Activated naive CD4-positive, alpha-beta T cell treated with anti-CD3 and anti-CD28 coated beads, Interleukin-2, amount 50 U/mL, for 24 hours (primary cell): ENCODE measurements around the gene KRTAP5-7.
"Not testable (repeated sequence)": the region's sequence is repeated elsewhere in the genome, so short reads cannot be mapped to it uniquely, and the experiment has no call there.

Experiments
- H3K27ac Mint-ChIP-seq: one replicate; pipeline ENCODE4 v1.8.0; 2021; ENCODE audit warnings: mild to moderate bottlenecking, mixed read lengths
- H3K27me3 Mint-ChIP-seq: one replicate; pipeline ENCODE4 v1.8.0; 2021; ENCODE audit warnings: mixed read lengths
- H3K36me3 Mint-ChIP-seq: one replicate; pipeline ENCODE4 v1.8.0; 2021; ENCODE audit warnings: mixed read lengths
- H3K4me1 Mint-ChIP-seq: one replicate; pipeline ENCODE4 v1.8.0; 2021; ENCODE audit warnings: mixed read lengths
- H3K4me3 Mint-ChIP-seq: one replicate; pipeline ENCODE4 v1.8.0; 2021; ENCODE audit warnings: mild to moderate bottlenecking, mixed read lengths
- H3K9me3 Mint-ChIP-seq: one replicate; pipeline ENCODE4 v1.8.0; 2021; ENCODE audit warnings: mixed read lengths

KRTAP5-7 gene

DNA sequence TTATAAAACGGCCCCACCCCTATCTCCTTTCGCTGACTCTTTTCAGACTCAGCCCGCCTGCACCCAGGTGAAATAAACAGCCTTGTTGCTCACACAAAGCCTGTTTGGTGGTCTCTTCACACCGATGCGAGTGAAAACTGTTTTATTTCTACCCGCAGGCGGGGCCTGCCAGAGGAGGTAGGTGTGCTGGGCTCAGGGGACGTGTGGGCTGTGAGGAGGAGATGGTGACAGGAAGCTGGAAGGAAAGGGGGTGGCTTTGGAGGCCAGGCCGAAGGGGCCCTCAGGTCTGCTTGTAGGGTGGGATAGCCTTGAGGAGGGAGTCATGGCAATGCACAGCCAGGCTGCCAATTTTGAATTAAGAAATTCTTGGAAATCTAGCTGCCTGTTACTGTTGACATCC is 21.3 kb upstream of the KRTAP5-7 start:
- peaks cover 23% of the 10 kb centered on the region for H3K9me3 Mint-ChIP-seq
- peaks cover 32% of the 10 kb centered on the region for H3K36me3 Mint-ChIP-seq
- H3K4me1 Mint-ChIP-seq: no peaks in the 10 kb centered on the region
- H3K4me3 Mint-ChIP-seq: no peak overlapping the region
- H3K27ac Mint-ChIP-seq: no peak overlapping the region
- H3K27me3 Mint-ChIP-seq: no peaks in the 10 kb centered on the region

- no peak overlapping the region for H3K27ac Mint-ChIP-seq
- H3K36me3 Mint-ChIP-seq: peaks cover 31% of the 10 kb centered on the region
- H3K27me3 Mint-ChIP-seq: no peaks in the 10 kb centered on the region
- peaks cover 23% of the 10 kb centered on the region for H3K9me3 Mint-ChIP-seq
- no peak overlapping the region for H3K4me3 Mint-ChIP-seq
- H3K4me1 Mint-ChIP-seq: no peaks in the 10 kb centered on the region
Observed at GRCh38 chr11:71507102-71507501, 20.0 kb upstream of the KRTAP5-7 start.

DNA sequence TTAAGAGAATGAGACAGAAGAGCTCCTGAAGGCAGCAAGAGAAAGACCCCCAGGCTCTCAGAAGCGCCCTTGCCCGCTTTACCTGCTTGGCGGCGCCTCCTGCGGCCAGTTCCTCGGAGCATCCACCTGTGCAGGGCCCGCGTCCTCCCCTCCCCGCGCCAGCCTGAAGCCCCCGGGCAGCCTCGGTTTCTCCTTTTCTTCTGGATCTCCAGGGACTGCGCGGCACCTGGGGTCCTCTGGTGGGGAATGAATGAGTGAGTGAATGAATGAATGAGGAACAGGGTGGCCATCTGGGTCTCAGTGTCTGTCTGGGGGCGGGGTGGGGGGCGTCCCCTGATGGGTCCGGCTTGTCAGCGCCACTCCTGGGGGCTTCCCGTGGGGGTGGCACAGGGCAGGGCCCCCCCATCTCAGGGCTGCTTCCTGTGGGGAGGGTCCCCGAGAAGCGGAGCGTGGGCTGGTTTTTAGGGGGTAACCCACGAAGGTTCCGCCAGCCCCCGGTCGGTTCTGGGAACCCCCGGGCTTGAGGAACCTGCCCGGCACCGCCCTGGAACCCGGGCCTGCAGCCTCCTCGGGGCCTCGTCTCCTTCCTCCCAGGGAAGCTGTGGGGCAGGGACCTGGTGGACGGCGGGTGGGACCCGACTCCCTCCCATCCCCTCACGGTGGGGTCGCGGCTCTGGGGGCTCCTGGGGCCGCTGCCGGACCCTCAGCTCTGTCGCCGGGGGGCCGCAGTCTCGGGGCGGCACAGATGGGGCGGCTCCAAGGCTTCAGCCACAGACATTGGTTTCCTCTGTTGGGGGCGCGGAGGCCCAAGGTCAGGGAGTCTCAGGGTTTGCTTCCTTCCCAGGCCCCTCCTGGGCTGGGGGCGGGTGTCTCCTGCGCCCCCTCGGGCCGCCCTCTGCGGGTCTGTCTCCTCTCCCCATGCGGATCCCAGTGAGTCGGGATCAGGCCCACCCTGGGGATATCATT is 8.3 kb upstream of the KRTAP5-7 start:
- no peak overlapping the region for H3K4me3 Mint-ChIP-seq
- H3K27ac Mint-ChIP-seq: no peak overlapping the region
- H3K4me1 Mint-ChIP-seq: no peaks in the 10 kb centered on the region

GRCh38 chr11:71519546-71519945 is 7.5 kb upstream of the KRTAP5-7 start:
- Mint-ChIP-seq H3K4me3 (no peak overlapping the region), H3K27ac (no peak overlapping the region), H3K4me1 (no peaks in the 10 kb centered on the region), H3K27me3 (no peaks in the 10 kb centered on the region), H3K9me3 (peaks cover 14% of the 10 kb centered on the region), H3K36me3 (peaks cover 1% of the 10 kb centered on the region)

More for the DNA sequence above, 8.3 kb upstream of the KRTAP5-7 start:
- Mint-ChIP-seq H3K27me3 (no peaks in the 10 kb centered on the region), H3K9me3 (peaks cover 17% of the 10 kb centered on the region), H3K36me3 (peaks cover 3% of the 10 kb centered on the region)

GRCh38 chr11:71525188-71525937 is 1.7 kb upstream of the KRTAP5-7 start:
- peaks cover 14% of the 10 kb centered on the region for H3K9me3 Mint-ChIP-seq
- peaks cover 5% of the 10 kb centered on the region for H3K27me3 Mint-ChIP-seq
- peaks cover 1% of the 10 kb centered on the region for H3K36me3 Mint-ChIP-seq
- no peak overlapping the region for H3K4me3 Mint-ChIP-seq
- no peak overlapping the region for H3K27ac Mint-ChIP-seq
- H3K4me1 Mint-ChIP-seq: no peaks in the 10 kb centered on the region

DNA sequence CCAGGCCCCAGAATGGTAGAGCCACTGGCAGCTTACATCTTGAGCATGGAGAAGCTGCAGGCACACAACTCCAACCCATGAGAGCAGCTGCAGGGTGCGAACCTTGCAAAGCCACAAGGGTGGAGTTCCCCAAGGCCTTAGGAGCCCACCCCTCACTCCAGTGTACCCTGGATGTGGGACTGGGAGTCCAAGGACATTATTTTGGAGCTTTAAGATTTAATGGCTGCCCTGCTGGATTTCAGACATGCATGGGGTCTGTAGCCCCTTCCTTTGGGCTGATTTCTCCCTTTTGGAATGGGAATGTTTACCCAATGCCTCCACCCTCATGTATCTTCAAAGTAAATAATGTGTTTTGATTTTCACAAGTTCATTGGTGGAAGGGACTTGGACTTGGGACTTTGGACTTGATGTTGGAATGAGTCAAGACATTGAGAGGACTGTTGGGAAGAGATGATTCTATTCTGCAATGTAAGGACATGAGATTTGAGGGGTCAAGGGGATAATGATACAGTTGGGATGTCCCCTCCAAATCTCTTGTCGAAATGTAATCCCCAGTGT is 1.1 kb upstream of the KRTAP5-7 start:
- Mint-ChIP-seq H3K27ac (no peak overlapping the region), H3K4me1 (no peaks in the 10 kb centered on the region), H3K4me3 (no peak overlapping the region), H3K9me3 (peaks cover 11% of the 10 kb centered on the region), H3K36me3 (no peaks in the 10 kb centered on the region), H3K27me3 (peaks cover 5% of the 10 kb centered on the region)

DNA sequence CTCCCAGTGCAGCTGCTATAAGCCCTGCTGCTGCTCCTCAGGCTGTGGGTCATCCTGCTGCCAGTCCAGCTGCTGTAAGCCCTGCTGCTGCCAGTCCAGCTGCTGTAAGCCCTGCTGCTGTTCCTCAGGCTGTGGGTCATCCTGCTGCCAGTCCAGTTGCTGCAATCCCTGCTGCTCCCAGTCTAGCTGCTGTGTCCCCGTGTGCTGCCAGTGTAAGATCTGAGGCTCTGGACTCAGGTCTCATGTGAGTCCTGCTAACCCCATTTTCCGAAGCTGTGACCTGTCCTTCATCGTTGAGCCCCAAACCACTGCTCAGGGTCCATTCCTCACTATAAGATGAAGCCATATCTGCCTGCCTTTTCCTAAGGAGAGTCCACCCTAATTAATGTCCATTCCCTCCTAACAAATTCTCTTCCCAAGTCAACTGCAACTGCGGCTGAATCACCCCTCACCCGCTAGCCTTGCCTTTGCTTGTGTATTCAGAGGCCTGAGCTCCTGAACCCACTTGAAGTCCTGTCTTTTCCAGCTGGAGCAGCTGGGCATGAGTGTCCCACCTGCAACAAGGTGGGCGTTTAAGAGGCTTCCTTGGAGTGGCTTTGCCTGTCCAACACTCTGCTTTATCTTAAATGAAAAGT is 626 bp downstream of the KRTAP5-7 start:
- Mint-ChIP-seq H3K36me3 (no peaks in the 10 kb centered on the region), H3K4me3 (no peak overlapping the region), H3K4me1 (no peaks in the 10 kb centered on the region), H3K9me3 (peaks cover 5% of the 10 kb centered on the region), H3K27me3 (peaks cover 7% of the 10 kb centered on the region), H3K27ac (no peak overlapping the region)

- Mint-ChIP-seq H3K9me3 (no peaks in the 10 kb centered on the region), H3K27ac (no peak overlapping the region), H3K4me1 (no peaks in the 10 kb centered on the region), H3K4me3 (no peak overlapping the region), H3K36me3 (no peaks in the 10 kb centered on the region), H3K27me3 (peaks cover 7% of the 10 kb centered on the region)
Observed at GRCh38 chr11:71530602-71531001, 3.5 kb downstream of the KRTAP5-7 start.

DNA sequence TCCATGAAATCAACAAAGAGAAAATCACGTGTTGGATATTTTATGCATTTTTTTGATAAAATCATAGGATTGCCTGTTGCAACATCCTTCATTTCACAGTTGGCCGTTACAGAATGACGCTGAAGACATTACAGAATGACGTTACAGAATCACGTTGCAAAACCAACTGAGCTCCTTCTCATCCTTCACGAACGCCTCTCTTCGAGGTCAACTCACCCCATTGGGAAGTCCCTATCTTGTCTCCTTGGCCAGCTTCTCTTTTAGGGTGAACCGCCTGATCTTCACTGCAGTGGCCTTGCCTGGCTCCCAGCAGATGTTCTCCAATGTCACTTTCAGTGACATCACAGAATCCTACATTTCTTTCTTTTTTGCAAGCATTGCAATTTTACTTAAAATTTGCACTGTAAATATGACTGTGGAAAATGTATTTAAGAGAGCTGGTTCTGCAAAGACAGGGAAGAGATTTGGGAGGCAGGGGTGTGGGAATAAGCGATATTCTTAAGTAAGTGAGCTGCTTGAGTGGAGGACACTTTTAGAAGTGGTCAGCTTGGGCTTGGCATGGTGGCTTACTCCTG is 5.1 kb downstream of the KRTAP5-7 start:
- H3K4me1 Mint-ChIP-seq: no peaks in the 10 kb centered on the region
- H3K36me3 Mint-ChIP-seq: no peaks in the 10 kb centered on the region
- no peak overlapping the region for H3K4me3 Mint-ChIP-seq
- no peaks in the 10 kb centered on the region for H3K9me3 Mint-ChIP-seq
- peaks cover 1% of the 10 kb centered on the region for H3K27me3 Mint-ChIP-seq
- no peak overlapping the region for H3K27ac Mint-ChIP-seq

DNA sequence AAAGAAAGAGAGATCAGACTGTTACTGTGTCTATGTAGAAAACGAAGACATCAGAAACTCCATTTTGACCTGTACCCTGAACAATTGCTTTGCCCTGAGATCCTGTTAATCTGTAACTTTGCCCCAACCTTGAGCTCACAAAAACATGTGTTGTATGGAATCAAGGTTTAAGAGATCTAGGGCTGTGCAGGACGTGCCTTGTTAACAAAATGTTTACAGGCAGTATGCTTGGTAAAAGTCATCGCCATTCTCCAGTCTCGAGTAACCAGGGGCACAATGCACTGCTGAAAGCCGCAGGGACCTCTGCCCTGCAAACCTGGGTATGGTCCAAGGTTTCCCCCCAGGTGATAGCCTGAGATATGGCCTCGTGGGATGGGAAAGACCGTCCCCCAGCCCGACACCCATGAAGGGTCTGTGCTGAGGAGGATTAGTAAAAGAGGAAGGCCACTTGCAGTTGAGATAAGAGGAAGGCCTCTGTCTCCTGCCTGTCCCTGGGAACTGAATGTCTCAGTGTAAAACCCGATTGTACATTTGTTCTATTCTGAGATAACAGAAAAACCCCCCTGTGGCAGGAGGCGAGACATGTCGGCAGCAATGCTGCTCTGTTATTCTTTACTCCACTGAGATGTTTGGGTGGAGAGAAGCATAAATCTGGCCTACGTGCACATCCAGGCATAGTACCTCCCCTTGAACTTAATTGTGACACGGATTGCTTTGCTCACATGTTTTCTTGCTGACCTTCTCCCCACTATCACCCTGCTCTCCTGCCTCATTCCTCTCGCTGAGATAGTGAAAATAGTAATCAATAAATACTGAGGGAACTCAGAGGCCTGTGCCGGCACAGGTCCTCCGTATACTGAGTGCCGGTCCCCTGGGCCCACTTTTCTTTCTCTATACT is 7.9 kb downstream of the KRTAP5-7 start:
- not testable (repeated sequence) for H3K9me3 Mint-ChIP-seq, H3K36me3 Mint-ChIP-seq, H3K4me1 Mint-ChIP-seq, H3K27me3 Mint-ChIP-seq, H3K27ac Mint-ChIP-seq, H3K4me3 Mint-ChIP-seq

DNA sequence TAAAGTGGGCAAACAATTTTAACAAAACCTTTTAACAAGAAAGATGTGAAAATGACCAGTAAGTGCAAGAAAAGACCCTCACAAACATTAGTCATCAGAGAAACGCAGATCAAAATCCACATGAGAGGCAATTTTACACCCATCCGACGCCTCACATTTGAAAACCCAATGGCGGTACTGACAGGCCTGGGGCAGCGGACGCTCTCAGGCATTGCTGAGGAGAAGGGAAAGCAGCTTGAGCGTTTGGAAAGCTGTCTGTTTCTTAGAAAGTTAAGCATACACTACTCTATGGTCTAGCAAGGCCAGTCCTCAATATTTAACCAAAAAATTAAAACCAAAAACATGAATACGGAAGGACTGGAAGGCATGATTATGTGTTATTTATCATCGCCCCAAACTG is 8.8 kb downstream of the KRTAP5-7 start:
- Mint-ChIP-seq H3K4me1 (no peaks in the 10 kb centered on the region), H3K27ac (no peak overlapping the region), H3K27me3 (peaks cover 3% of the 10 kb centered on the region), H3K9me3 (peaks cover 5% of the 10 kb centered on the region), H3K36me3 (no peaks in the 10 kb centered on the region), H3K4me3 (no peak overlapping the region)

GRCh38 chr11:71537537-71537936 is 10.5 kb downstream of the KRTAP5-7 start:
- Mint-ChIP-seq H3K27ac (no peak overlapping the region), H3K4me1 (no peaks in the 10 kb centered on the region), H3K4me3 (no peak overlapping the region), H3K36me3 (no peaks in the 10 kb centered on the region), H3K9me3 (peaks cover 5% of the 10 kb centered on the region), H3K27me3 (peaks cover 6% of the 10 kb centered on the region)

- H3K36me3 Mint-ChIP-seq: not testable (repeated sequence)
Observed at GRCh38 chr11:71537977-71538665, 11.1 kb downstream of the KRTAP5-7 start, which contains the start of gene KRTAP5-8. Gene KRTAP5-8, plus strand, starts transcription at chr11:71538025. Its CDS starts 31 bp downstream, at chr11:71538056.

DNA sequence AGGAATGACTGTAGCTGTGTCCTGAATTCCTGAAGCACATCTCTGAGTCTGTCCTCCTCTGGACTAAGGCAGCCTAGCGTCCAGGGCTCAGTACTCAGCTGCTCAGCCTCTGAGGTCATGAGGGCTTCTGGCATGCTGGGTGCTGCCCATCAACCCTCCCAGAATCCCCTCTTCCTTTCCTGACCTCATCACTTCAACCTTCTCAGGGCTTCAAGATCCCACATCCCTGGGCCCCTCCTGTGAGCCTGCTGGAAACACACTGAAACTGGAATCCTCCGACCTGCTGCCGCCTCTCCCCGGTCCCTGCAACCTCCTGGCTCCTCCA is 11.6 kb downstream of the KRTAP5-7 start:
- Mint-ChIP-seq H3K9me3 (peaks cover 5% of the 10 kb centered on the region), H3K4me3 (no peak overlapping the region), H3K27ac (no peak overlapping the region), H3K27me3 (peaks cover 6% of the 10 kb centered on the region), H3K4me1 (no peaks in the 10 kb centered on the region), H3K36me3 (no peaks in the 10 kb centered on the region)

More at GRCh38 chr11:71537977-71538665, 11.1 kb downstream of the KRTAP5-7 start, which contains the start of gene KRTAP5-8:
- not testable (repeated sequence) for H3K4me3 Mint-ChIP-seq, H3K27me3 Mint-ChIP-seq, H3K9me3 Mint-ChIP-seq, H3K27ac Mint-ChIP-seq, H3K4me1 Mint-ChIP-seq
